BJ (cell line): ENCODE measurements around the gene UPK2. TPM values are rescaled to one million over a fixed set of nuclear protein-coding genes. Genes with fewer than 3 reads are reported as not detected.
"Not testable (repeated sequence)": the region's sequence is repeated elsewhere in the genome, so short reads cannot be mapped to it uniquely, and the experiment has no call there.

Experiments
- CTCF ChIA-PET: fragments of 350-600 bp; formaldehyde crosslinking; extraction: SDS; loops from one replicate; lab custom pipeline; 2021; ENCODE audit warnings: antibody characterized with exemption, inconsistent platforms; lab: Yijun Ruan, JAX
- POLR2A ChIA-PET: fragments of 300-600 bp; sonication (Branson Sonifier 250); formaldehyde crosslinking; extraction: SDS; loops from one replicate; lab custom pipeline; 2021; ENCODE audit warnings: antibody characterized with exemption; lab: Charles Lee
- DNase-seq: peaks from one replicate; pipeline ENCODE4 v3.0.0-alpha.2; 2011; ENCODE audit warnings: low read depth
- H3K27me3 ChIP-seq: 2 replicates; pipeline ENCODE4 v1.6.0; 2011; ENCODE audit warnings: low read length; ENCODE audit not compliant: control insufficient read depth, insufficient read depth
- H3K36me3 ChIP-seq: 2 replicates; pipeline ENCODE4 v1.5.1; 2011; ENCODE audit warnings: low read length; ENCODE audit not compliant: control insufficient read depth, insufficient read depth
- H3K4me3 ChIP-seq: 2 replicates; pipeline ENCODE4 v1.5.1; 2011; ENCODE audit warnings: low read depth, mild to moderate bottlenecking, control low read depth, low read length
- CTCF ChIP-seq: IDR thresholded peaks from 2 replicates; pipeline ENCODE4 v1.5.1; 2011; ENCODE audit warnings: low read depth, mild to moderate bottlenecking, control low read depth, inconsistent platforms, low read length, moderate library complexity; ENCODE audit not compliant: insufficient read depth
- polyA plus RNA-seq: library from polyadenylated mRNA; depleted of rRNA; stranded (reverse); fragments of >200 nt; gene quantifications from 2 replicates; pipeline ENCODE4 v1.2.3, GENCODE V29; 2011

The UPK2 gene
- polyA plus RNA-seq, 1 experiment = 0.20 TPM

- no peak overlapping the region for H3K4me3 ChIP-seq
- DNase-seq = no peak
- POLR2A ChIA-PET = interaction anchor here (0.7 kb wide), 2 partner anchors 10 to 268 kb away, joined by 5 to 9 read pairs; partner anchors contain the start of gene FOXR1
- CTCF ChIA-PET = interaction anchor here (0.6 to 13.4 kb wide), 2 partner anchors 69 to 273 kb away, joined by 3 to 136 read pairs; no protein-coding TSS in a partner anchor
- no peaks in the 10 kb centered on the region for H3K36me3 ChIP-seq
- no peak for TF ChIP-seq CTCF
- H3K27me3 ChIP-seq = peaks cover 3% of the 10 kb centered on the region
Observed at GRCh38 chr11:118961591-118961990, 5.5 kb downstream of the UPK2 start.

GRCh38 chr11:118969508-118969907, 13.4 kb downstream of the UPK2 start:
- POLR2A ChIA-PET, H3K4me3 ChIP-seq, H3K27me3 ChIP-seq, H3K36me3 ChIP-seq, DNase-seq: not testable (repeated sequence)
- CTCF ChIA-PET = interaction anchor here (1.1 kb wide), 1 partner anchor 8 kb away, joined by 4 read pairs; no protein-coding TSS in a partner anchor

GRCh38 chr11:118971646-118972045, 15.5 kb downstream of the UPK2 start, which contains the start of gene FOXR1:
TSS of gene FOXR1 (plus strand) at chr11:118971761. CDS start at chr11:118971932, 171 bp downstream.
- CTCF ChIA-PET = interaction anchor here (0.7 kb wide), 1 partner anchor 15 kb away, joined by 4 read pairs; no protein-coding TSS in a partner anchor
- H3K4me3 ChIP-seq = no peak within 1 kb of the TSS
- no peak for TF ChIP-seq CTCF
- POLR2A ChIA-PET = interaction anchor here (0.5 kb wide), 2 partner anchors 10 to 63 kb away, joined by 3 to 9 read pairs; no protein-coding TSS in a partner anchor
- H3K36me3 ChIP-seq = no peaks in the 10 kb centered on the region
- no peak for DNase-seq
- peaks cover 8% of the 10 kb centered on the region for H3K27me3 ChIP-seq

- TF ChIP-seq CTCF = no peak
- ChIA-PET CTCF (interaction anchor here (2.2 kb wide), 1 partner anchor 284 kb away, joined by 5 read pairs; no protein-coding TSS in a partner anchor), POLR2A (no interaction called here)
- Histone ChIP-seq H3K27me3 (peaks cover 8% of the 10 kb centered on the region), H3K36me3 (no peaks in the 10 kb centered on the region), H3K4me3 (no peak overlapping the region)
- no peak for DNase-seq
Observed at GRCh38 chr11:118973985-118974384, 17.9 kb downstream of the UPK2 start.

- ChIA-PET CTCF (no interaction called here), POLR2A (no interaction called here)
- no peak for DNase-seq
Observed at GRCh38 chr11:118975771-118976709, 19.9 kb downstream of the UPK2 start.

More at GRCh38 chr11:118975771-118976709, 19.9 kb downstream of the UPK2 start:
- Histone ChIP-seq H3K36me3 (no peaks in the 10 kb centered on the region), H3K4me3 (no peak overlapping the region), H3K27me3 (peaks cover 16% of the 10 kb centered on the region)
- no peak for TF ChIP-seq CTCF
